ENCODE data around the gene SLC26A6. TPM values are rescaled to one million over a fixed set of nuclear protein-coding genes. Genes with fewer than 3 reads are reported as not detected.
A peak's percentile ranks its signal among the peaks of the same experiment; 100 is the strongest.

SLC26A6 gene
- total RNA-seq, 1 donor from 2014 or later = 9.7 TPM

- DNase-seq (ENCODE audit: low read depth in 2 of 2) = no peak
These were observed 35.6 kb downstream of the SLC26A6 start for GRCh38 chr3:48599509-48600285.

GRCh38 chr3:48599077-48599501 is 36.2 kb downstream of the SLC26A6 start:
- no peak for DNase-seq (ENCODE audit: low read depth in 2 of 2)

GRCh38 chr3:48598323-48599076 is 36.8 kb downstream of the SLC26A6 start:
- peak in 1 of 2 donors; percentile 20 for DNase-seq (ENCODE audit: low read depth in 2 of 2)

GRCh38 chr3:48597408-48597800 is 37.9 kb downstream of the SLC26A6 start:
- no peak for DNase-seq (ENCODE audit: low read depth in 2 of 2)

GRCh38 chr3:48596676-48597407 is 38.4 kb downstream of the SLC26A6 start:
- DNase-seq (ENCODE audit: low read depth in 2 of 2) = no peak

GRCh38 chr3:48596157-48596556 is 39.1 kb downstream of the SLC26A6 start:
- DNase-seq (ENCODE audit: low read depth in 2 of 2) = no peak

- peak in 1 of 2 donors; percentile 54 for DNase-seq (ENCODE audit: low read depth in 2 of 2)
These were observed 39.6 kb downstream of the SLC26A6 start for GRCh38 chr3:48595526-48596121.

- DNase-seq (ENCODE audit: low read depth in 2 of 2) = peak; percentile 10 to 11
These were observed 40.2 kb downstream of the SLC26A6 start, which contains the start of gene COL7A1 for GRCh38 chr3:48595075-48595525. COL7A1 (minus strand) TSS chr3:48595329; CDS start chr3:48595159, 170 bp downstream.

- DNase-seq (ENCODE audit: low read depth in 2 of 2) = no peak
These were observed 40.7 kb downstream of the SLC26A6 start for GRCh38 chr3:48594417-48595049.

- no peak for DNase-seq (ENCODE audit: low read depth in 2 of 2)
These were observed 41.9 kb downstream of the SLC26A6 start for GRCh38 chr3:48593337-48593736.

GRCh38 chr3:48592519-48593087 is 42.7 kb downstream of the SLC26A6 start:
- no peak for DNase-seq (ENCODE audit: low read depth in 2 of 2)

- no peak for DNase-seq (ENCODE audit: low read depth in 2 of 2)
These were observed 43.3 kb downstream of the SLC26A6 start for GRCh38 chr3:48591886-48592518.

GRCh38 chr3:48591436-48591835 is 43.8 kb downstream of the SLC26A6 start:
- DNase-seq (ENCODE audit: low read depth in 2 of 2) = no peak

- DNase-seq (ENCODE audit: low read depth in 2 of 2) = no peak
These were observed 47.0 kb downstream of the SLC26A6 start for GRCh38 chr3:48588230-48588629.

- DNase-seq (ENCODE audit: low read depth in 2 of 2) = no peak
These were observed 47.6 kb downstream of the SLC26A6 start for GRCh38 chr3:48587686-48588085.

GRCh38 chr3:48585411-48585810 is 49.9 kb downstream of the SLC26A6 start:
- no peak for DNase-seq (ENCODE audit: low read depth in 2 of 2)

GRCh38 chr3:48584836-48585235 is 50.4 kb downstream of the SLC26A6 start:
- no peak for DNase-seq (ENCODE audit: low read depth in 2 of 2)

GRCh38 chr3:48581621-48582481 is 53.4 kb downstream of the SLC26A6 start:
- no peak for DNase-seq (ENCODE audit: low read depth in 2 of 2)

GRCh38 chr3:48576647-48577046 is 58.6 kb downstream of the SLC26A6 start:
- no peak for DNase-seq (ENCODE audit: low read depth in 2 of 2)

Measured in lung microvascular endothelial cell (primary cell).